IPS-11a (cell line): ENCODE measurements around the gene PTPN3.
"Not testable (repeated sequence)": the region's sequence is repeated elsewhere in the genome, so short reads cannot be mapped to it uniquely, and the experiment has no call there.

Experiments used
- H3K4me3 ChIP-seq: one replicate; pipeline ENCODE4 v1.5.1; 2013; ENCODE audit warnings: low read depth, low read length, control low read depth

Gene PTPN3

GRCh38 chr9:109401990-109402318 is 96.2 kb downstream of the PTPN3 start:
- no peak overlapping the region for H3K4me3 ChIP-seq

GRCh38 chr9:109401169-109401989 is 96.7 kb downstream of the PTPN3 start:
- H3K4me3 ChIP-seq = no peak overlapping the region

GRCh38 chr9:109399258-109399767 is 98.8 kb downstream of the PTPN3 start:
- H3K4me3 ChIP-seq = no peak overlapping the region

GRCh38 chr9:109391176-109391575 is 106.9 kb downstream of the PTPN3 start:
- no peak overlapping the region for H3K4me3 ChIP-seq

- no peak overlapping the region for H3K4me3 ChIP-seq
Observed at GRCh38 chr9:109387856-109388255, 110.3 kb downstream of the PTPN3 start.

- H3K4me3 ChIP-seq = no peak overlapping the region
Observed at GRCh38 chr9:109387206-109387605, 110.9 kb downstream of the PTPN3 start.

- no peak overlapping the region for H3K4me3 ChIP-seq
Observed at GRCh38 chr9:109385499-109385898, 112.6 kb downstream of the PTPN3 start.

GRCh38 chr9:109383947-109384346 is 114.2 kb downstream of the PTPN3 start:
- H3K4me3 ChIP-seq = no peak overlapping the region

GRCh38 chr9:109383356-109383755 is 114.8 kb downstream of the PTPN3 start:
- no peak overlapping the region for H3K4me3 ChIP-seq

GRCh38 chr9:109382585-109382984 is 115.5 kb downstream of the PTPN3 start:
- no peak overlapping the region for H3K4me3 ChIP-seq

GRCh38 chr9:109382182-109382581 is 115.9 kb downstream of the PTPN3 start:
- H3K4me3 ChIP-seq = no peak overlapping the region

- no peak overlapping the region for H3K4me3 ChIP-seq
Observed at GRCh38 chr9:109381011-109381729, 116.9 kb downstream of the PTPN3 start.

- H3K4me3 ChIP-seq = no peak overlapping the region
Observed at GRCh38 chr9:109379513-109379912, 118.6 kb downstream of the PTPN3 start.

GRCh38 chr9:109378316-109378715 is 119.8 kb downstream of the PTPN3 start:
- H3K4me3 ChIP-seq = no peak overlapping the region

- H3K4me3 ChIP-seq = no peak overlapping the region
Observed at GRCh38 chr9:109372246-109372645, 125.9 kb downstream of the PTPN3 start.

- H3K4me3 ChIP-seq = no peak overlapping the region
Observed at GRCh38 chr9:109371374-109371773, 126.7 kb downstream of the PTPN3 start.

- H3K4me3 ChIP-seq = no peak overlapping the region
Observed at GRCh38 chr9:109369285-109369684, 128.8 kb downstream of the PTPN3 start.

- H3K4me3 ChIP-seq = no peak overlapping the region
Observed at GRCh38 chr9:109360771-109361170, 137.3 kb downstream of the PTPN3 start.

- H3K4me3 ChIP-seq = not testable (repeated sequence)
Observed at GRCh38 chr9:109358968-109359603, 139.0 kb downstream of the PTPN3 start.

GRCh38 chr9:109355564-109356297 is 142.4 kb downstream of the PTPN3 start:
- no peak overlapping the region for H3K4me3 ChIP-seq

GRCh38 chr9:109354190-109354589 is 143.9 kb downstream of the PTPN3 start:
- H3K4me3 ChIP-seq = no peak overlapping the region
